HUES64 (cell line): ENCODE results near the gene CST11. TPM values are rescaled to one million over a fixed set of nuclear protein-coding genes. Genes with fewer than 3 reads are reported as not detected.

ENCODE experiments used
- H3K27ac ChIP-seq: 2 replicates; pipeline ENCODE4 v1.7.0; 2013; ENCODE audit warnings: low read depth, low read length, inconsistent platforms
- H3K27me3 ChIP-seq: 2 replicates; pipeline ENCODE4 v1.6.1; 2013; ENCODE audit warnings: mild to moderate bottlenecking, low read length; ENCODE audit not compliant: insufficient read depth
- H3K36me3 ChIP-seq: 2 replicates; pipeline ENCODE4 v1.6.1; 2013; ENCODE audit warnings: mild to moderate bottlenecking, low read length; ENCODE audit not compliant: insufficient read depth
- H3K4me1 ChIP-seq: 2 replicates; pipeline ENCODE4 v1.6.1; 2013; ENCODE audit warnings: mild to moderate bottlenecking, low read length, moderate library complexity; ENCODE audit not compliant: insufficient read depth
- H3K4me3 ChIP-seq: 2 replicates; pipeline ENCODE4 v1.5.1; 2013; ENCODE audit warnings: mild to moderate bottlenecking, low read length, moderate library complexity
- H3K9ac ChIP-seq: 2 replicates; pipeline ENCODE4 v1.6.1; 2013; ENCODE audit warnings: mild to moderate bottlenecking, low read depth, low read length
- H3K9me3 ChIP-seq: 2 replicates; pipeline ENCODE4 v1.6.1; 2013; ENCODE audit warnings: low read depth, low read length; ENCODE audit not compliant: insufficient read depth
- WGBS: fragments of 150-250, 120-280 bp; methylation state at CpG from one replicate; pipeline ENCODE4 v1.1.7; 2013; ENCODE audit warnings: missing lambda C conversion rate; 5-methylcytosine and 5-hydroxymethylcytosine counted together
- polyA plus RNA-seq, 2 experiments: library from polyadenylated mRNA; stranded (reverse); fragments of 50-300 nt; gene quantifications; one replicate each; pipeline ENCODE4 v1.2.3, GENCODE V29; 2013

The CST11 gene
- polyA plus RNA-seq (2013, experiment 1 of 2): not detected
- polyA plus RNA-seq (2013, experiment 2 of 2): not detected

DNA sequence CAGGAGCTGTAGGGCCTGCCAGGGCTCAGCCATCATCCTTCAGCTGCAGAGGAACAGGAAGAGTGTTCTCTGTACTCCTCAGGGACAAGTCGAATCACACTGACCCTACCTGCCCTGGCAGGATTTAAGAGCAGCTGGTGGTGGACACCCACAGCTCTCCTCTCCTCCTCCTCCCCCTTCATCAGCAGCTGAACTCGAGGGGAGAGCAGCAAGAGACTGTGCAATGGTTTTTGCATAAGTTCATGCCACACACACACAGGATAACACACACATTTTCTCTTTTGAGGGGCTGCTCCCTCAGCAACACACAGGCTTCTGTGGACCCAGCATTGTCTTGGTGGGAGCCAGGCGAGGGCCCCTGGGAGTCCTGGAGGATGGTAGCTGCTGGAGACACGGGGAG is at the start of gene CST11:
CST11 (minus strand) TSS at position 101 of the 400 bp plus-strand sequence; CDS start at position 36, 65 bp downstream.
- WGBS: 68% methylated on average over 4 of the region's 4 CpGs
- H3K9me3 ChIP-seq: no peaks in the 10 kb centered on the region
- H3K27me3 ChIP-seq: no peaks in the 10 kb centered on the region
- H3K9ac ChIP-seq: no peak within 1 kb of the TSS
- H3K27ac ChIP-seq: no peak within 1 kb of the TSS
- no peaks in the 10 kb centered on the region for H3K4me1 ChIP-seq
- H3K4me3 ChIP-seq: no peak within 1 kb of the TSS
- no peaks in the 10 kb centered on the region for H3K36me3 ChIP-seq

DNA sequence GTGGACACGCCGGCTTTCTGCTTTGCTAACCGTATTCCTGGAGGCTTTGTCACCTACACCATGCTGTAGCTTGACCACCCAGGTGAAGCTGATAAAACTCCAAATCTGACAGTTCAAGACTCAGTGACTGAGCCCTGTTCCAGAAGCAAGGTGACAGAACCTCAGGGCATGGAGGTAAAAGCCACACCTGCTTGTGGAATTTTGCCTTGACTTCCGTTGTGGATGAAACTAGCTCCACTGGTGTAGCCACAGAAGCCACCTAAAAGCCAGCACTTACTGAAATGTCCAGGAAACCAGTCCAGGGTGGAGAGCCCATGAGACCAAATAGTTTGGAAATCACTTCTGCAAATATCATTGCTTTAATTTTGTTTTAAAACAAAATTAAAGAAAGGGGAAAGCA is 49.2 kb upstream of the CST11 start:
- no peaks in the 10 kb centered on the region for H3K27me3 ChIP-seq
- no peak overlapping the region for H3K27ac ChIP-seq
- no peaks in the 10 kb centered on the region for H3K9me3 ChIP-seq
- WGBS: 95% methylated on average over 4 of the region's 4 CpGs
- no peaks in the 10 kb centered on the region for H3K4me1 ChIP-seq
- no peak overlapping the region for H3K9ac ChIP-seq
- H3K36me3 ChIP-seq: no peaks in the 10 kb centered on the region
- H3K4me3 ChIP-seq: no peak overlapping the region

GRCh38 chr20:23497536-23497935 is 44.9 kb upstream of the CST11 start:
- H3K9ac ChIP-seq: no peak overlapping the region
- no peak overlapping the region for H3K4me3 ChIP-seq
- 0 out of 2 replicates have a peak, but pooled peaks cover 5% of the 10 kb centered on the region for H3K9me3 ChIP-seq
- H3K4me1 ChIP-seq: no peaks in the 10 kb centered on the region
- no peak overlapping the region for H3K27ac ChIP-seq
- WGBS: 94% methylated on average over 1 of the region's 1 CpG
- no peaks in the 10 kb centered on the region for H3K36me3 ChIP-seq
- no peaks in the 10 kb centered on the region for H3K27me3 ChIP-seq

DNA sequence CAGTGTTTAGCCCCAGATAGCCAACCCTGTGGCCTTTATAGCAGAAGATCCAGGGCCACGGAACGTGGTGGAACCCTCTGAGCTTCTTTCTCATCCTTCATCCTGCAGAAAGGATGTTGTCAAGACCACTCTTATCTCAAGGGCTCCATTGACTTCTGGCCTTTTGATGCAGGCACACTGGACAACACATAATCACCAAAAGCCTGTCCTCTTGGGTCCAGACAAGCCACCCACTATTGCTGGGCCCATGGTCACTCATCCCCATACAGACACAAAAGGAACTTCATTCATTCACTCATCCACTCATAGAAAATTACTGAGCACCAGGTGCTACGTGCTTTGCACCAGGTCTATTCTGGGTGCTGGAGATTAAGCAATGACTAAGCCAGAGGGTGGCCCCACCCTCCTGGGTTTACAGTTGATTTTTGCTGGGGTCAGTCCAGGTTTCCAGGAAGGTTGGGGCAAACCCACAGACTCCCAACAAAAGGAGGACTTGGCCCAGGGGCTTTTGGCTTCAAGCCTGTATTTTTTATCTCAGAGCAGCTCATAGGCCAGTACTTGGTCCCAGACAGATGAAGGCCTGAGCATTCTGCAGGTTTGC is 40.6 kb upstream of the CST11 start:
- 95% methylated on average over 3 of the region's 3 CpGs for WGBS

GRCh38 chr20:23492292-23492691 is 39.6 kb upstream of the CST11 start:
- Histone ChIP-seq H3K4me1 (no peaks in the 10 kb centered on the region), H3K9me3 (peaks cover 5% of the 10 kb centered on the region; the same call in 1 of the 2 replicates), H3K36me3 (no peaks in the 10 kb centered on the region), H3K27ac (no peak overlapping the region), H3K4me3 (no peak overlapping the region), H3K9ac (no peak overlapping the region), H3K27me3 (no peaks in the 10 kb centered on the region)

More for the DNA sequence above, 40.6 kb upstream of the CST11 start:
- H3K4me1 ChIP-seq: no peaks in the 10 kb centered on the region
- peaks cover 5% of the 10 kb centered on the region; the same call in 1 of the 2 replicates for H3K9me3 ChIP-seq
- H3K27ac ChIP-seq: no peak overlapping the region
- no peaks in the 10 kb centered on the region for H3K36me3 ChIP-seq
- H3K4me3 ChIP-seq: no peak overlapping the region
- no peak overlapping the region for H3K9ac ChIP-seq
- no peaks in the 10 kb centered on the region for H3K27me3 ChIP-seq

DNA sequence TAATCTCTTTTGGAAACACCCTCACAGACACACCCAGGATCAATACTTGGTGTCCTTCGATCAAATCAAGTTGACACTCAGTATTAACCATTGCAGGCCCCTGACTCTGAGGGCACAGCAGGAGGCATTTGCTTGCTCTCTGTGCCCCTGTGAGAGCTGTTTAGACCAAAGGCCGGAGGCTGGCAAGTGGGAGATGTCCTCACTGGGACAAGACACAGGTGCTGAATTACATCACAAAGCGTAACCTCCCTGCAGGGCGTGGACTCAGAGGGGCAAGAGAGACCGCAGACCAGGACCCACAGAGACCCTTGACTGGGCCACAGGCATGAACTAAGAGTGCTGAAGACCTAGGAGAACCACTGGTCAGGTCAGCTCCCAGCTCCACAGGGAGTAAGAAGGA is 38.1 kb upstream of the CST11 start, which contains the start of gene CST8:
CST8 (plus strand) TSS at position 301 of the 400 bp plus-strand sequence. CDS start 551 bp downstream, outside the sequence.
- H3K27me3 ChIP-seq: no peaks in the 10 kb centered on the region
- peaks cover 1% of the 10 kb centered on the region; the same call in 1 of the 2 replicates for H3K9me3 ChIP-seq
- 94% methylated on average over 5 of the region's 5 CpGs for WGBS
- no peak within 1 kb of the TSS for H3K27ac ChIP-seq
- H3K4me3 ChIP-seq: no peak within 1 kb of the TSS
- no peak within 1 kb of the TSS for H3K9ac ChIP-seq
- no peaks in the 10 kb centered on the region for H3K36me3 ChIP-seq
- H3K4me1 ChIP-seq: no peaks in the 10 kb centered on the region

- H3K27ac ChIP-seq: no peak overlapping the region
- no peak overlapping the region for H3K4me3 ChIP-seq
- no peak overlapping the region for H3K9ac ChIP-seq
- H3K4me1 ChIP-seq: 0 out of 2 replicates have a peak, but pooled peaks cover 5% of the 10 kb centered on the region
- WGBS: 95% methylated on average over 2 of the region's 3 CpGs
- no peaks in the 10 kb centered on the region for H3K36me3 ChIP-seq
- no peaks in the 10 kb centered on the region; the same call in 1 of the 2 replicates for H3K9me3 ChIP-seq
- no peaks in the 10 kb centered on the region for H3K27me3 ChIP-seq
These were observed 36.3 kb upstream of the CST11 start for GRCh38 chr20:23488996-23489395.

DNA sequence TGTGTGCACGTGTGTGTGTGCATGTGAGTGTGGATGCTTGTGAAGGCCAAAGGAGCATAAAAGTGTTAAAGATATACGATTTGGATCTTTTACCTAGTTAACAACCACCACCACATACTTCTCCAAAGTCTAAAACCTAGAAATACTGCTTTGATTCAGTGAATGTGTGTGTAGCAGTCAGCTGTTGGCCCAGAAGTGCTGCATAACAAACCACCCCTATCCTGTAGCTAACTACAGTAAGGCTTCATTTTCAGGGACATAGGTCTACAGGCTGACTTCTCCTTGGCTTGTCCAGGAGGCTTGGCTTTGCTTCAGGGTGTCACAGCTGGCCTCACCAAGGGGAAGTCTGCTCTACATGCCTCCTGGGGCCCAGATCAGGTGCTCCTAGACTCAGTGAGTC is 35.8 kb upstream of the CST11 start:
- no peaks in the 10 kb centered on the region for H3K36me3 ChIP-seq
- no peak overlapping the region for H3K9ac ChIP-seq
- no peak overlapping the region for H3K27ac ChIP-seq
- WGBS: 100% methylated on average over 1 of the region's 2 CpGs
- 0 out of 2 replicates have a peak, but pooled peaks cover 8% of the 10 kb centered on the region for H3K4me1 ChIP-seq
- no peaks in the 10 kb centered on the region; the same call in 1 of the 2 replicates for H3K9me3 ChIP-seq
- no peaks in the 10 kb centered on the region for H3K27me3 ChIP-seq
- no peak overlapping the region for H3K4me3 ChIP-seq

DNA sequence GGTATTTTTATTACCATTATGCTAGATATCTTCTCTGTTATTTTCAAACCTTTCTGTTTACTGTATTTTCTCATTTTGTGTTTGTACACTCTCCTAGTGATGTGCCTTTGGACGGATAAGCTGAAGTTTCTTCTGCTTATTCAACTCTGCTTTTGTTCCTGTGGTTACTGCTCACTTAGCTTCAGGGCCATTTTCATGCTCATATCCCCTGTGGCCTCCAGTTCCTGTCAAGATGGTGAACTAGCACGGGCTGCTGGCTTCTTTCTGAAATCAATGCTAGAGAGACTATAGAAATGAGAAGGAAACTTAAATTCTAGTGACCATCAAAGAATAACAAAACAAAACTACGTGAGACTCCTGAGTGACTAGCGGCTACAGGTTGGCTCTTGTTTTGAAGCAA is 31.4 kb upstream of the CST11 start:
- Histone ChIP-seq H3K9ac (no peak overlapping the region), H3K9me3 (no peaks in the 10 kb centered on the region; the same call in 1 of the 2 replicates), H3K27me3 (no peaks in the 10 kb centered on the region), H3K36me3 (no peaks in the 10 kb centered on the region), H3K4me3 (no peak overlapping the region), H3K27ac (no peak overlapping the region), H3K4me1 (peaks cover 13% of the 10 kb centered on the region; the same call in 1 of the 2 replicates)
- WGBS: 86% methylated on average over 4 of the region's 4 CpGs

GRCh38 chr20:23482138-23482537 is 29.5 kb upstream of the CST11 start:
- Histone ChIP-seq H3K9ac (no peak overlapping the region), H3K36me3 (no peaks in the 10 kb centered on the region), H3K9me3 (no peaks in the 10 kb centered on the region), H3K4me3 (no peak overlapping the region), H3K27ac (no peak overlapping the region), H3K4me1 (peaks cover 13% of the 10 kb centered on the region; the same call in 1 of the 2 replicates), H3K27me3 (no peaks in the 10 kb centered on the region)
- 82% methylated on average over 2 of the region's 2 CpGs for WGBS

GRCh38 chr20:23479043-23479442 is 26.4 kb upstream of the CST11 start:
- WGBS: 91% methylated on average over 3 of the region's 4 CpGs
- Histone ChIP-seq H3K27ac (no peak overlapping the region), H3K27me3 (peaks cover 7% of the 10 kb centered on the region; the same call in 1 of the 2 replicates), H3K36me3 (no peaks in the 10 kb centered on the region), H3K4me1 (peaks cover 10% of the 10 kb centered on the region), H3K9me3 (no peaks in the 10 kb centered on the region), H3K9ac (no peak overlapping the region), H3K4me3 (no peak overlapping the region)
